ENCODE data around the gene ISYNA1.

The ISYNA1 gene

DNA sequence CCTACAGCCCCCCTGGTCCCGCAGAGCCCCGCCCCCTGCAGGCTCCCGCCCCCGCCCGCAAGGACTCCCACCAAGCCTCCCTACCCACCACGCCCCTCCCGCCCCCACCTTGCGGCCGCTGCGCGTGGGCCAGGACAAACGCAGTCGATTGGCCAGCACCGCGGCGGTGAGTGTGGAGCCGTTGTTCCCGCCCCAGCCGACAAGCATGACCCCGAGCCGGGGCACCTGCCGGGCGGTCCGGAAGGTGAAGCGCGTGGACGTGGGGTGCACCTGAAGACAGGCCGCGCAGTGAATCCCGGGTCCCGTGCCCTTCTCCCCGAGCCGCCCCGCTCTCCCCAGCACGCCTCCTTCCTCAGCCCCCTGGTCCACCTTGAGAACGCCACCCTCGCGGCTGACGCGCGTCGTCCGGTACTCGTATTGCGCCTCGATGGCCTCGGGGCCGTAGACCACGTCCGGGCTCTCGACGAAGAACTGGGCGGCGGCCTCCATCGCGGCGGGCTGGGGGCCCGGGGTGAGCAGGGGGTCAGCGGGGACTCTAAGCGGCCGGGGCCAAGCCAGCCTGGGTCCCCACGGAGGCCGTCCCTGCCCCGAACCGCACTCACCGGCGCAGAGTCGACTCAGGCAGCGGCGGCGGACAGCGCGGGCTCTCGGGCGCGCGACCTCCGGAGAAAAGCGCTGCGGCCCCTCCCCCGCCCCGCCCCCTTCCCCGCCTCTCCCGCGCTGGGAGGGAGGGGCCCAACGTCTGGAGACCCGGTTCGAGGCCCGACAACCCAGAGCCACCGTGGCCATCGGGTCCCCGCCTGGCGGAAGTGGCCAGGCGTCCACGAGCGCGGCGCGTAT lies at the start of gene ISYNA1:
Gene ISYNA1, minus strand, starts transcription at position 643 of the 840 bp plus-strand sequence. Its CDS starts 154 bp downstream, at position 489.
- peak; percentile 33 for DNase-seq (ENCODE audit: low spot score)

DNA sequence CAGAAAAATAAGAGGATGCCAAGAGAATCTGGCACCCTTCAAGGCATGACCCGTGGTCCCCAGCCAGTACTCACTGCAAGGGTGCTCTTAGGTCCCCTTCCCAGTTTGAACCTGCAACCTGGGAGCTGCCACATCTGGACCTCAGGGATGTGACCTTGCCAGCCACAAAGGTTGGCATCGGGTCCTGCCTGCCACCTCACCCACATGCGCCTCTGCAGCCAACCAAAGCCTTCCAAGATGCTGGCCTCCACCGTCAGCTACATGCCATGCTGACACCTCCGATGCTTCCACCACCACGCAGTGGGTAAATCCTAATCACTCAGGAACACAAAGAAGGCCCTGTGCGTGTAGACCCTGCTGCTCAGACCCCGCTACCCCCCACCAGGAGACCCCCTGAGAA lies 48.8 kb upstream of the ISYNA1 start:
- DNase-seq (ENCODE audit: low spot score) = no peak

DNA sequence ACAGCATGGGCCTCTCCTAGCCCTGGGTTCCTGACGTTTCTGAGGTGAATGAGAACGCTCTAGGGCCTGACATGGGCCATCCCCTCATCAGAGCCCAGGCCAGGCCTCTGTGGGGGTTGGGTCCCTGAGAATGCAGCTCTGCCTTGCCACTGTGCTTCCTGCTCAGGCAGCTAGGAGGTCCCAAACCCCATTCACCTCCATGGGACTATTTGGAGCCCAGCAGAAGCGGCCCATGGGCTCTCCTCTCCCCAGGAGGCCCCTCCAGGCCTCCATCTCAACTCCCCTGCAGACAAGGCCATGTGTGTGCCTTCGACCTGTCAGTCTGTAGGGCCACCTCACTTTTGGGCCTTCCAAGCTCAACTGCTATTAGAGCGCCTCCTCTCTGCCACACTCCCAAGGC lies 47.1 kb upstream of the ISYNA1 start:
- no peak for DNase-seq (ENCODE audit: low spot score)

DNA sequence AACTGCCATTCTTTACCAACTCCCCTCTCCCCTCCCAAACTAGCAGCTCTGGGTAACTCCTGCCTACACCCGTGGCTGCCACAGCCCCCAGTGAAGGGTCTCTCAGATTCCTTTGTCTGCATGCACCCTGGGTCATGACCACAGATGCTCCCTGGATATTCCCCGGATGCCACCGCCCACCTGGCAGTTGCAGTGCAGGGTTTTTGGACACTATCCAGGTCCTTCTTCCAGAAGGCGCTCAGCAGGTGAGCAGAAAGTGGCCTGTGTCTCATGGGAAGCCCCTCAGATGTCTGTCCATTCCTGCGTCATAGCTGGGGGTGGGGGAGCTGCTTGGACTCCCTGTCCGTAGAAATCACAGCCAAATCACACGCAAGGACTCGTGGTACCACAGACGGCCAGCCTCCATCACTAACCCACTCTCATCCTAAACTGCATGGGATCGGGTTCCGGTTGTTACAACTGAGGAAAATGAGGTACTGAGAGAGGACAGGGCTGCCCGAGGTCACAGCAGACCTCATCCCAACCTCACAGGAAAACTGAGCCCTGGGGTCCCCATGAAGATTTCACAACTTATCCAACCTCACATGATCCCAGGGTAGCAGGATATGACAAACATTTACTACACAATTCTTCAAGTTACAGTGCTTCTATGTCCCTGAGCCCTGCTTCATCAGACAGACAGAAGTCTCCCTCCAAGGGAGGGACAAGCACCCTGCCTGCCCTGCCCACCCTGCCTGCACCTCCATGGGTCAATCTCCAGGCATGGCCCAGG lies 45.4 kb upstream of the ISYNA1 start:
- DNase-seq (ENCODE audit: low spot score) = no peak

DNA sequence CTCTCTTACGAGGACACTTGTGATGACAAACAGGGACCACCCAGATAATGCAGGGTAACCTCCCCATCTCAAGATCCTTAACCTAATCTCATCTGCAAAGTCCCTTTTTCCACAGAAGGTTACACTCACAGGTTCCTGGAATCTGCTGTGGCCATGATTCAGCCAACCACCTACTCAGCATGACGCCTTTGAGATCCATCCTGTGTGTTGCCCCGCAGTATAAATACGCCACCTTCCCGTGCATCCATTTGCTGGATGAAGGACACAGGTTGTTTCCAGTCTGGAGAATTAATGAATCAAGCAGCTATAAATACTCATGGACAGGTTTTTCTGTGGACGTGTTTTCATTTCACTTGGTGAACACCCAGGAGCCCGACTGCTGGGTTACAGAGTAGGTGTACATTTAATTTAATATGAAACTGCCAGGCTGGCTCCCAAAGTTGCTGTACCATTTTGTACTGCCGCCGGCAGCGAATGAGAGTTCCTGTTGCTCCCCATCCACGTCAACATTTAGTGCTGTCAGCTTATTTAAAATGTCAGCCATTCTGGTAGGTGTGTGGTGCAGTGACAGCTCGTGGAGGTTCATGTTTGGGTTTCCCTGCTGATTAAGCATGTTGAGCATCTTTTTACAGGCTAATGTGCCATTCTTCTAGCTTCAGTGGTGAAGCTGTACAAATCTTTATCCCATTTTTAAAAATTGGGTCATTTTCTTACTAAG lies 43.7 kb upstream of the ISYNA1 start:
- DNase-seq (ENCODE audit: low spot score) = no peak

DNA sequence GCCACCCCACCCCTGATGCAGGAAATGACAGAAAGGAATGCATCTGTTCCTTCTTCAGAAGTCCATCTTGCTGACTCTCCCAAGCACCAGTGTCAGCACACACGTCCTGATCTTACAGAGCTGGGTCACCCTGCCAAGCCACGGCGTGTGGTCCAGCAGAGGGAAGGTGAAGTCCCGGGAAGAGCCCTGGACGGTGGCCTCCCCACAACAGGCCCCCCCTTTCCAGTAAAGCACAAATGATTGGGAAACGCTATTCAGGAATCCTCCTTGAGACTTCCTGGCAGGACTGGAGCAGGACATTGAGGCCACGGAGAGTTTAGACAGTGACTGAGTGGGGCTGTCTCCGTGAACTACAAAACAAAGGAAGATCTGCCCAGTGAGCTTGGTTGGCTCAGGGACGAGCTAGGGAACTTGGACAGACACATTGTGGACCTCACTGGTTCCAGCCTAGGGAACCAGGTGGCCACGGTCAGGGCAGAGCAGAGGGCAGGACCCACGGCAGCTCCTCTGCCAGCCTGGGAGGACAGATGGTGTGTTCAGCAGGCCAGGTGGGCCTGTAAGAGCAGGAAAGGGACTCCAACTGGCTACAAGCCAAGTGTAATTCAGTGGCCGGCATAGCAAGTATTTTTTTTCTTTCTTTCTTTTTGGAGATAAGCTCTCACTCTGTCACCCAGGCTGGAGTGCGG lies 42.2 kb upstream of the ISYNA1 start:
- no peak for DNase-seq (ENCODE audit: low spot score)

DNA sequence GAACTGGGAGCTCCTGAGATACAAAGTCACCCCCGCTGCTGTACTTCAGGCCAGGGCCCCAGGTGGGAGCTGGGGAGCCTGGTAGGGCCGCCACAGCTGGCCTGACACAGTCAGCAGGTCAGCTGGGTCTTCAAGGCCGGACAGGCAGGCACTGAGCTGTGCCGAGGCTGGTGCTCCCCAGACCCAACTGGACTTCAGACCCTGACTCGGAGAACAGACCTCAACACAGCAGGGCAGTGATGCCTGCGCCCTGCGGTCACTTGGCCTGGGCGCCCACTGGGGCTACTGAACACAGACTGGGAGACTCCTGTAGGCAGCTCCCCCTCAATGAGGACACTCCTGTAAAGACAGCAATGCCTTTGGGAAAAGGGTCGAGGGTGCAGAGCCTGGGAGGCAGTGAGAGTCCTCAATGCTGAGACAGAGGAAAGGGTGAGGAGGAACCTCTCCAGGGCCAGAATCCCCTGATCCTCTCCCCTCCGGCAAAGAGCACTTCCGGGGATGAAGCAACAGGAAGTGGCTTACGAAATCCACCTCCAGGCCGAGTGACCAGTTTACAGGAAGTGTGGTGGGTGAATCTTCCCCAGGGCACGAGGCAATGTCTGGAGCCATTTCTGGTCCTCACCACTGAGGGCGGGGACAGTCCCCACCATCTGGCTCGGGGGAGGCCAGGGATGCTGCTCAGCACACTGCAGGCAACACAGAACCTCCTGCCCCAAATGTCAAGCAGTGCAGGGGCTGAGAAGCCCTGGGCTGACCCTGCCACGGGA lies 40.8 kb upstream of the ISYNA1 start:
- DNase-seq (ENCODE audit: low spot score) = peak; percentile 75

DNA sequence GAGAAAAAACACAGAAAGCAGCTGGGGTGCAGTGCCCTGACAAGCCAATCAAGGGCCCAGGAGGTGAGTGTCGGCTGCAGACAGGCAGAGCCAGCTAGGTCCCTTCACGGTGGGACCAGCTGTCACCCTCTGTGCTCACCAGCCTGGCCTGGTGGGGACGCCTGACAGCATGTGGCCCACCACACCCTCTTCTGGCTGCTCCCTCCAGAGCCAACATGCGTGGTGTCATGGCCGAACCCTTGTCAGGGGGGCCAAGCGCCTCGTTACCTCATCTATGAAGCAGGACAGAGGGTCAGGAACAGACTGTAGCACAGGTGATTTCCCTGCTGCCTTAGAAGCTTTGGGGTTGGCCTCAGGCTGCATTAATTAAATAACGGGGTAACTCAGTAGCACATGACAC lies 40.0 kb upstream of the ISYNA1 start:
- no peak for DNase-seq (ENCODE audit: low spot score)

DNA sequence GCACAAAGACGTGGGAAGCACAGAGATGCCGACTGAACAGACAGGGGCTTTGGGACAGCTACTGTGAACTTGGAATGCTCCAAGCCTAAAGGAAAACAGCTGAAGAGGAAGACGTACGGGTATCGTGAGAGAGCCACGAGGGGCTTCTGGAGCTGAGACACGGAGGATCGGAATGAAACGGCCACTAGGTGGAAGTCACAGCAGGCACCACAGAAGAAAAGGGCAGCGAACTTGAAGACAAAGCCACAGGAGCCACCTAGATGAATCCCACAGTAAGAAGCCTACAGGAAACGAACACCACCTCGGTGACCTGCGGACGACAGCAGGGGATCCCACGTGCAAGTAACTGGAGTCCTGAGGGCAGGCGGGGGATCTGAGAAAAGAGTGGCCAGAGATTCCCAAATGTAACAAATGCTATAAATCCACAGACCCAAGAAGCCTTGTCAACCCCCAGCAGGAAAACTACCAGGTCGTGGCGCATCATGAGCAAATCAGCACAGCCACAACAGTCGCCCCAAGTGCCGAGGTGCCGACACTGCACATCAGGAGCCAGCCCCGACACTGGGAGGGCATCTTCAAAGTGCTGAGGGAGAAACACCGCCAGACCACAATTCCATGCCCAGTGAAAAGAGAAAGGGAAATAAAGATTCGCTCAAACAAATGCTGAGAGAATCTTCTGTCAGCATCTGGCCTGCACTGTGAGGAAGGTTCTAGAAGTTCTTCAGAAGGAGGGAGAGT lies 39.3 kb upstream of the ISYNA1 start:
- DNase-seq (ENCODE audit: low spot score) = no peak

DNA sequence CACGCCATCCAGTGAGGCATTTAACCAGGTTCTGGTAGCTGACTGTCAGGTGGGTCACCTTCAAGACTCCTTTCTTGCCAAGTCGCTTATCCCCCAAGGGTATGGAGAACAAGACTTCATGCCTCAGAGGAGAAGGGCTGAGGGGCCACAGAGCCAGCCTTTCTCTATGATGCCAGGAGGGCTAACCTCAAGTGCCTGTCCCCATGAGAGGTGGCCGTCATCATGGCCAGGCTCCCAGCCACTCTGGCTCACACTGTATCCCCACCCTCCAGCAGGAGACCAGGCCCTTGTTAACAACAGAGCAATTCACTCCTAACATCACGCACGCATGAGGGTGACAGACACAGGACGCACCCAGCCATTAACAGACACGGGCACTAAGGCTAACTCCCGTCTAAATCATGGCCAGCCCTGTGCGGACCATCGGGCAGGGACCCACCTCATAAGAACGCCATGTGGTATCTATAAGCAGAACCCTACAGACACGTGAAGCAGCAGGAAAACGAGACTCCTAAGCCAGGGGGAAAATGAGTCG lies 38.6 kb upstream of the ISYNA1 start:
- DNase-seq (ENCODE audit: low spot score) = no peak

DNA sequence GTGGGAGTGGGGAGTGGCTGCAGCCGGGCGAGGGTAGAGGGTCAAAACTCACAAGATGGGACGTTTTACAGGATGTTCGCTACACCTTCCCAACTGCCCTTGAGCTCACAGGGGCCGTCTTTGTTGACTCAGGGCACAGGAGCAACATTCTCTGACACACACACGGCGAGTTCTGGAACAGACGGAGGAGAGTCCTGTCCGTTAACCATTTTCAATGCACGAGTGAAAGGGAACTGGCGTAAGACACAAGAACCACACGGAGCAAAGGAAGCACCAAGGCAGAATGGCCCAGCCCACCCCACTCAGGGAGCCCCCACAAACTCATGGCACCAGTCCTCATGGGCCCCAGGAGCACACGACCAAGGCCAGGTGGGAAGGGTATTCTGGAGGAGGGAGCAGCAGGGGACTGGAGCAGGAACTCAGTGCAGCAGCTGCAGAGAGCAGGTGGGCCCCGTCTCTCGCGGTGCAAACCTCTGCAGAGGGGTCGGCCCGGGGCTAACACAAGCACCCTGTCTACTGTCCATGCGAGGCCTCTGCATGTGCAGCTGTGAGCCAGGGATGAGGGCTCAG lies 37.9 kb upstream of the ISYNA1 start:
- no peak for DNase-seq (ENCODE audit: low spot score)

DNA sequence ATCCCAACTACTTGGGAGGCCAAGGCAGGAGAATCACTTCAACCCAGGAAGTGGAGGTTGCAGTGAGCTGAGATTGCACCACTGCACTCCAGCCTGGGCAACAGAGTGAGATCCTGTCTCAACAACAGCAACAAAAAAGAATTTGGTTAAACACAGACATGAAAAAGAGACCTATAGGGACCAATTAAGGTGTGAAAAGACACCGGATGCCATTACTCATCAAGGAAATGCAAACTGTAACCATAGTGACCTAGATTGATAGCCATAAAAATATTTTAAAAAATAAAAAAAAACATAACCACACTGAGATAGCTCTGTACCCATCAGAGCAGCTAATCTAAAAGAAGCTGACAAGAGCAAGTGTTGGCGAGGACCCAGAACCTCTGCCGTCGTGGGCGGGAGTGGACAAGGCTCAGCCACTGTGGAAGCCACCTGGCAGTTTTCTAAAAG lies 37.1 kb upstream of the ISYNA1 start:
- no peak for DNase-seq (ENCODE audit: low spot score)

DNA sequence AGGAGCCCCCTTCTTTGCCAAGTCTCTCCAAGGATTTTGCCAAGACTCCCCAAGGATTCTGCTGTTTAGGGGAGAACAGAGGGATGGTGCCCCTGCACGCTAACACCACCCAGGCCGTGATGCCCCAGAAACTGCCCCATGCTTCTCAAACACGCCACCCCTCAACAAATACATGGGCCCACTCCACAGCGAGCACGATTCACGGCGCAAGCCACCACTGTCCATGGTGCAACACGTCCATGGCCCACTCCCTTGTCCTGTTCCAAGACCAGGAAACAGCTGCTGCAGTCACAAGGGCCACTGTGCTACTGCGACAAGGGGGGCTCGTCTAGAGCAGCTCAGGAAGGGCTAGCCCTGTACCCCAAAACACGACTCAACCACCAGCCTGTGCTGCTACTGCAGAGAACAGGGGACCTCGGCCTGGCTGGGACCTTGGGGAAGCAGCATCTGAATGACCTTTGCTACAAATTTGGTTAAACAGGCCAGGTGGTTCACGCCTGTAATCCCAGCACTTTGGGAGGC lies 36.5 kb upstream of the ISYNA1 start:
- no peak for DNase-seq (ENCODE audit: low spot score)

DNA sequence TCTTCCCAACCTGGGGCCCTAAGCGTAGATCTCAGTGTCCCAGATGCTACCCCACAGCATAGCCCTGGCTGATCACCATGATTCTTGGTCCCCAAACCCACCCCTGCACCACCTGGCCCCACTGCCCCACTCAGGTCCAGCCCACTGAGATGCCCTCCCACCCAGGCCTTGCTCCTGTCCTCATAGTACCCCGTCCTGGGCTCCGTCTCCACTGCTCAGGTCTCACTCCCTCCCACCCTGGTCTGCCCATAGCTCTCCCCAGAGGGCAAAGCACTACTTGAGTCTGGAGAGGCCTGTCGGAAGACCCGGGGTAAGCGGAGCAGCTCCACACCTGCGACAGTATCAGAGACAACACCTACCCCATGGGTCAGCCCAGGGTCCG lies 35.8 kb upstream of the ISYNA1 start:
- DNase-seq (ENCODE audit: low spot score) = no peak

DNA sequence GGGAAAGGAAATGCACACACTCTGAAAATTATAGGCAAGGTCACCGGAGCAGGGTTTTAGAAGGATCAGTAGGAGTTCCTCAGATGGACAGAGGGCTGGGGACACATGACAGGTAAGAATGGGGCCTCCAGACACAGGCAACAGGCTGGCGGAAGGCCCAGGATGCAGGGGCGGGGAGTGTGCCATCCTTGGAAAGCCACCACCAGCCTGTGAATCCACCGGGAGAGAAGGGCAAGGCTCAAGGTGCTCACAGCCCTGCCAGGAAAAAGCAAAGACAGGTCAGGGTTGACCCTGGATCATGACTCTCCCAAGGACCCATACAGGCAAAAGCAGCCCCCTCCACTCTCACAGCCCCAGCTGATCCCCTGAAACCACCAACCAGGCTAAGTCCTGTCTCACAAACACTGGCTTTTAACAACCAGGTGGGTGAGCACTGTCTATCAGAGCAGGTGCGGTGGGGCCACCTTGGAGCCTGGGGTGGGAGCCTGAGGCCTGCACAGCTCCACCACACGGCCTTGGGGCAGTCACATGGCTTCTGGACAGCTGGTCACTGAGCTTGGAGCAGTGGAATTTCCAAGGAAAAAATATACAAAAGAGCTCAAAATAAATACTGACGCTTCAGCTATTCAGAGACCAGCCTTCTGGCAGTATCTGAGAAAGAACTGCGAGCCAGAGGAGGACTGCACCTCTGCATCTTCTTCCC lies 35.2 kb upstream of the ISYNA1 start:
- no peak for DNase-seq (ENCODE audit: low spot score)

DNA sequence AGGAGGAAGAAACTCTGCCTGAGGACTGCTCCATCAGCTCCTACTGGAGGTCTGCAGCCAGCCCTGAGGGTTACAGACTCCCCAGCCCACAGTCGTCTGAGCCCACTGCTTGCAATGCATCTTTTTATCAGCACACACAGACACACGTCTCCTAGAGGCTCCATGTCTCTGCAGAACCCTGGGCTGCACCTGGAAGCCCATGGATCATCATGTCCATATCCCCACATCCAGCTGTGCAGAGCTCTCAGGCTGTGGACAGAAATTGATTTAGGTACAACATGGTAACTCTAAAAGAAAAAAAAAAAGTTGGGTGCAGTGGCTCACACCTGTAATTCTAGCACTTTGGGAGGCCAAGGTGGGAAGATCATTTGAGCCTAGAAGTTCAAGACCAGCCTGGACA lies 32.9 kb upstream of the ISYNA1 start:
- DNase-seq (ENCODE audit: low spot score) = no peak

DNA sequence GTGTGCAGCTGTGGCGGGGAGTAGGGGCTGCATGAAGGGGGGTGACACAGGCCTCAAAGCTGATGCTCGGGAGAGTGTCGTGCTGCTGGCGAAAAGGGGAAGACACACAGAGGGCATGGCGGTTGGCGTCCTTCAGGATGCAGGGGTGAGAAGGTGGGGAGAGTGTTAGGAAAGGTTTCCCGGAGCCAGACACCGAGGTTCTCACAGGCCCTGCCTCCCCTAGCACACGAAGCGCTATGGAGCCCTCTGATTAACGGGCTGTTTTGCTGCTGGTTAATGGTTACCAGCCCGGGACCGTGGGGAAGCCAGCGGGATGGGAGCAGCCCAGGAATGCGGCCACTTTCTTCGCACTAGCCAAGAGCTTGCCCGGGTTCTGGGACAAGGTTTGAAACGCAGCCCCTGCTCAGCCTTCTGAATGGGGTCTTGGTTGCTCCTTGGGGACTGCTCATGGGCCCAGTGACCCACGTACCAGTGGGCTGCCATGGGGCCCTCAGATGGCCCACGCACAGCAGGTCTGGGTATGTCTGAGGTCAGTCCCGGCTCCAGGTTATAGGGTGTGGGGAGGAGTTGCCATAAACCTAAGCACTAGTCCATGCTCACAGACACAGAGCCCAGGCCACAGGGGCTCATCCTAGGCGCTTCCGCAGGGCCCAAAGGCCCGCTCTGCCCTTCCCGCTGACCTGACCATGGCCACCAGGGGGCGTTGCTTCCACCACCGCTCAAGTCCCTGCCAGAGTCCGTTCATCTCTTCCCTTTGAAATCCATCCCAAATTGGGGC lies 31.3 kb upstream of the ISYNA1 start:
- DNase-seq (ENCODE audit: low spot score) = peak; percentile 61

DNA sequence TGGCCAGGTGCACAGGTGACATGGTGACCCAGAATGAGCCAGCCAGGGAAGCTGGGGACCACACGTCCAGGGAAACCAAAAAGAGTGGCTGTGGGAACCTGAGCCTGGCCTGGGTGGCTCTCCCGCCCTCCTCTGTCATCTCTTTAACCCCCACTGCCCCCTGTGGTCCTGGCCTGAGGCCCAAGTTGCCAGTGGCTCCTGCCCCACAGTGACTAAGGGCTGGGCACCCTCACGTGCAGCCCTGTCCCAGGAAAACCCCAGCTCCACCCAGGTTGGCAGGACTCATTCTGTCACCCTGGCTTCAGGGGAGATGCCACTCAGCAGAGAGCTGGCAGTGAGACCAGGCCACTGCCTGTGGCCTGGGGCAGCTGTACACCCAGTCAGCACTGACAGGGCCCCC lies 30.6 kb upstream of the ISYNA1 start:
- no peak for DNase-seq (ENCODE audit: low spot score)

All from SW480 (cell line).